Adrenal gland (tissue), 5 donors: ENCODE results near the gene NUDT21.
"Not testable (repeated sequence)": the region's sequence is repeated elsewhere in the genome, so short reads cannot be mapped to it uniquely, and the experiment has no call there.

Experiments used
- POLR2A ChIP-seq, 2 donors: fragments of 450-650 bp; IDR thresholded peaks; one replicate each; pipeline ENCODE4 v1.6.1; 2017; ENCODE audit warnings: antibody characterized with exemption in 2 of 2, mild to moderate bottlenecking in 2 of 2, moderate library complexity in 1 of 2
- TF ChIP-seq, protein P1 (sequence below), 6 experiments: fragments of 450-650 bp in 4 of 6; fragments of 200-600 bp in 2 of 6; sonication (generic) in 1 of 6; IDR thresholded peaks; 1 replicate in 5 of 6; 2 replicates in 1 of 6; pipeline versions ENCODE4 v1.5.1 to v1.8.0; 2016 to 2021; ENCODE audit warnings: antibody characterized with exemption in 6 of 6, mild to moderate bottlenecking in 2 of 6, moderate library complexity in 1 of 6
- donor health status: DM: no; HTN: no; CAD: no.

DNA sequence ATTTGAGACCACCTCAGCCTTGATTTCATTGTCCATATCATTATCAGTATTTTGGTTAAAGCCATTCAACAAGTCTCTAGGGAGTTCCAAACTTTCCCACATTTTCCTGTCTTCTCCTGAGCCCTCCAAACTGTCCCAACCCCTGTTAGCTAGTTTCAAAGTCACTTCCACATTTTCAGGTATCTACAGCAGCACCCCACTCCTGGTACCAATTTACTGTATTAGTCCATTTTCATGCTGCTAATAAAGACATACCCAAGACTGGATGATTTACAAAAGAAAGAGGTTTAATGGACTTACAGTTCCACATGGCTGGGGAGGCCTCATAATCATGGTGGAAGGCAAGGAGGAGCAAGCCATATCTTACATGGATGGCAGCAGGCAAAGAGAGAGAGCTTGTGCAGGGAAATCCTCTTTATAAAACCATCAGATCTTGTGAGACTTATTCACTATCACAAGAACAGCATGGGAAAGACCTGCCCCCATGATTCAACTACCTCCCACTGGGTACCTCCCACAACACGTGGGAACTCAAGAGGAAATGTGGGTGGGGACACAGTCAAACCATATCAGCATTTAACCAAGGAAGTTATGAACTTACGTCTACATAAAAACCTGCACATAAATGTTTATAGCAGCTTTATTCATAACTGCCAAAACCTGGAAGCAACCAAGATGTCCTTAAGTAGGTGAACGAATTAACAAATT lies 70.2 kb downstream of the NUDT21 start:
- TF ChIP-seq, protein P1, sequence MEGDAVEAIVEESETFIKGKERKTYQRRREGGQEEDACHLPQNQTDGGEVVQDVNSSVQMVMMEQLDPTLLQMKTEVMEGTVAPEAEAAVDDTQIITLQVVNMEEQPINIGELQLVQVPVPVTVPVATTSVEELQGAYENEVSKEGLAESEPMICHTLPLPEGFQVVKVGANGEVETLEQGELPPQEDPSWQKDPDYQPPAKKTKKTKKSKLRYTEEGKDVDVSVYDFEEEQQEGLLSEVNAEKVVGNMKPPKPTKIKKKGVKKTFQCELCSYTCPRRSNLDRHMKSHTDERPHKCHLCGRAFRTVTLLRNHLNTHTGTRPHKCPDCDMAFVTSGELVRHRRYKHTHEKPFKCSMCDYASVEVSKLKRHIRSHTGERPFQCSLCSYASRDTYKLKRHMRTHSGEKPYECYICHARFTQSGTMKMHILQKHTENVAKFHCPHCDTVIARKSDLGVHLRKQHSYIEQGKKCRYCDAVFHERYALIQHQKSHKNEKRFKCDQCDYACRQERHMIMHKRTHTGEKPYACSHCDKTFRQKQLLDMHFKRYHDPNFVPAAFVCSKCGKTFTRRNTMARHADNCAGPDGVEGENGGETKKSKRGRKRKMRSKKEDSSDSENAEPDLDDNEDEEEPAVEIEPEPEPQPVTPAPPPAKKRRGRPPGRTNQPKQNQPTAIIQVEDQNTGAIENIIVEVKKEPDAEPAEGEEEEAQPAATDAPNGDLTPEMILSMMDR (IDR thresholded peaks at IDR 0.05): not testable (repeated sequence)
- TF ChIP-seq POLR2A (IDR thresholded peaks at IDR 0.05): not testable (repeated sequence)
